HG03066 (cell line): ENCODE measurements around the gene RAB9B.
"Not testable (repeated sequence)": the region's sequence is repeated elsewhere in the genome, so short reads cannot be mapped to it uniquely, and the experiment has no call there.

Experiments used
- ATAC-seq: cut with Tn5 transposase; IDR thresholded peaks from one replicate; pipeline ENCODE4 v1.9.1; 2021; ENCODE audit warnings: low read depth; ENCODE audit not compliant: unreplicated experiment

The RAB9B gene, protein sequence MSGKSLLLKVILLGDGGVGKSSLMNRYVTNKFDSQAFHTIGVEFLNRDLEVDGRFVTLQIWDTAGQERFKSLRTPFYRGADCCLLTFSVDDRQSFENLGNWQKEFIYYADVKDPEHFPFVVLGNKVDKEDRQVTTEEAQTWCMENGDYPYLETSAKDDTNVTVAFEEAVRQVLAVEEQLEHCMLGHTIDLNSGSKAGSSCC

DNA sequence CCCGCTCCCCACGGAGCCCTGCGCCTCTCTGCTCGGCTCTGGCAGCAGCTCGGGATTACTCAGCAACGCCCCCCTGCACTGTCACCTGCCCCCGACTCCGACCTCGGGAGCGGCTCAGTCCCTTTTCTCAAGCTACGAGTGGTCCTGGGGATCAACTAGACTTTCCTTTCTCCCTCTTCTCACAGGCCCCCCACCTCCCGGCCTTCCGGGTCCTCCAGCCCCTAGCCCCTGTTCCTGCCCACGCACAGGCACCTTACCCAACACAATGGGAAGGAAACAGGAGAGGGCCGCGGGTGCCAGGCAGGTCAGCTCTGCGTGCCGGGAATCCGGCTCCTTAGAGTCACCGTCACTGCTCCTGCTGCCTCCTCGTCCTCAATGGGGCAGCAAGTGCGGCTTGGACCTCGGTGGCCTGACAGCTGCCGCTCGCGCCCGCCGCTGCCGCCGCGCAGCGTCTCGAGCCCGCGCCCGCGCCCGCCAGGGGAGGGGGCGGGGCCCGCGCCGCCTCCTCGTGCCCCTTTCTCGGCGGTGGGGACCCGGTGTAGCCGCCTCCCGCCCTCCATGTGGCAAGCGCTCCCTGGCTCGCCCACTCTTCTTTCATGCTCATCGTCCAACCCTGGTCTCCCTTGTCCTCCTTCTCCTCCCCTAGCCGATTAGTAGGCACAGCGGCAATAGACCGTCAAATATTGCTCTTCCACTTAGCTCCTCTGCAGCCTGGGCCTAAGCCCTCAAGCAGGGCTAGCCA, at the start of gene RAB9B:
TSS of gene RAB9B (minus strand) at position 455 of the 742 bp plus-strand sequence. CDS start 6,473 bp downstream, outside the sequence.
- ATAC-seq = peak; percentile 95

DNA sequence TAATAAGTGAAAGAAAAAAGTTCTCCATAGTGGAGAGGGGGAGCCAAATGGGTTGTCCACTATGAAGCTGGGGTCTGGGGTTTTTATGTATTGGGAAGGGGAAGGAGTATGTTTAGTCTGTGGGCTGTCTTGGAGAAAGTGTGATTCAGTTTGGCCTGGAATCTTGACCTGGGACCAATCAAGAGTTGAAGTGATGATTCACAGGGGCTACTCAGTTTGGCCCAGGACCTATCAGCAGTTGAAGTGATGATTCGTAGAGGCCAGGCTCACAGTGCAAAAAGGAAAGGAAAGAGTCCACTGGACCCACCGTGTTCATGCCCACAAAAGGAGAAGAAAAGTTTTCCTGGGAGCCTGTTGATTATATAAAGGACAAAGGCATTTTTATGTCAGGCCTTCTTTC, 47.3 kb upstream of the RAB9B start:
- ATAC-seq = no peak

DNA sequence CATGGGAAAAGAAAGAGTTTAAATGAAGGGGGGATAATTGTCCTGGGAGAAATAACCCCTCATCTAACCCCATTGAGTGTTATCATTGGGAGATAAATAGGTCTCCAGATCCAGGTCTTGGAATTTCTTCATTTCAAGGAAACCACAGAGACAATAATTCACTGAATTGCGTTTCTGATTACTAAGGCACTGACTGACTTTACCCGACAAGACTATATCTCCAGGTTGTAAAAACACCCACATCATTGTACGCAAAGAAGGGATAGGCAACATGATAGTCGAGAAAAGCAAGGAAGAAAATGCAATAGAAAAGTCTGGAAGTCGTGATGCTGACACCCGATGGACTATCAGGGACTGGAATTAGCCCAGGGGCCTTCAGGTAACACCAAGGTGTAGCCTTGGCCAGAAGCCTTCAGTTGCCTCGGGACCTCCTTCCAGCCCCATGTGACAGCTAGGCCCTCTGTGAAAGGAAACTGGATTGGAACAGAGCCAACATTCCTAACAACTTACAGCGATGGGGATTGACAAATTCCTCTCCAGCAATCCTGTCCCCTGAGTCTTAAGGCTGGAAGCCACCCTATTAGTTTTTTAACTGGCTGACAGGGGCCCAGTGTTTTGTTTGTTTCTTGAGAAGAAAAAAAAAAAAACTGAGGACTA, 46.5 kb upstream of the RAB9B start:
- ATAC-seq = no peak

DNA sequence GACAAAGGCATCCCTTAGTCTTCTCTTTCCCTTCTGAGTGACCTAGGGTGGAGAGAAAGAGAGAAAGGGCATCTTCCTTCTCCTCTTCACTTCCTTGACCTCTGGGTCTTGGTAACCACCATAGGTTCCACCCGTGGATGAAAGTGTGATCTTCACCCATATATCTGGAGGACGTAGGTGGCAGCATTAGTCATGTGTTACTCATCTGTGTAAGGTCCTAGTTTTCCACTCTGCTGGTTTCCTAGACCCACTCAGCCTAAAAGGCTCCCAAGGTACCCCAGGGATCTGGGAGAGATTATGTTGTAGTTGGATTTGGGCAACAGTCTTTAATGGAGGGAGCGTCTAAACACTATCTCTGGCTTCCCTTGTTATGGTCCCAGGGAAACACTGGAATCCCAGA, 45.5 kb upstream of the RAB9B start:
- ATAC-seq = no peak

DNA sequence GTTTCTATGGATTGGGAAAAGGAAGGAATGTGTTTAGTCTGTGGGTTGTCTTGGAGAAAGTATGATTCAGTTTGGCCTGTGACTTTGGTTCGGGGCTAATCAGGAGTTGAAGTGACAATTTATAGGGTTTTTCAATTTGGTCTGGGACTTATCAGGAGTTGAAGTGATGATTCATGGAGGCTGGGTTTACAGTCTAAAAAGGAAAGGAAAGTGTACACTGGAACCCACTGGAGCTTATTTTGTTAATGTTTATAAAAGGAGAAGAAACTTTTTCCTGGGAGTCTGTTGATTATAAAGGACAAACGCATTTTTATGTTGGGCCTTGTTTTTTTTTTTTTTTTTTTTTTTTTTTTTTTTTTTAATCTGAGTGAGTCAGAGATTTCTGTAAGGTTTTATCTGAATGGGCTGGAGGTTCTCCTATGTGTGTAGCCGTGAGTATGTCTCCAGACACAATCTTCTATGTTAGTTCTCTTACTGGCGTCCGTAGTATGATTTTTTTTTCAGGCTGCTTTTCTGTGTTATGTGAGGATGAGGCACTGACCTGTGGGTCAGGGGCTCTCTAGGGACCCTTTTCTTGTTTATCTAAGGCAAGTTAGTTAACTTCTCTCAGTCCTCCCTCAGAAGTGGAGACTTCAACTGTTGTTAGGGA, 33.0 kb upstream of the RAB9B start:
- ATAC-seq = no peak

DNA sequence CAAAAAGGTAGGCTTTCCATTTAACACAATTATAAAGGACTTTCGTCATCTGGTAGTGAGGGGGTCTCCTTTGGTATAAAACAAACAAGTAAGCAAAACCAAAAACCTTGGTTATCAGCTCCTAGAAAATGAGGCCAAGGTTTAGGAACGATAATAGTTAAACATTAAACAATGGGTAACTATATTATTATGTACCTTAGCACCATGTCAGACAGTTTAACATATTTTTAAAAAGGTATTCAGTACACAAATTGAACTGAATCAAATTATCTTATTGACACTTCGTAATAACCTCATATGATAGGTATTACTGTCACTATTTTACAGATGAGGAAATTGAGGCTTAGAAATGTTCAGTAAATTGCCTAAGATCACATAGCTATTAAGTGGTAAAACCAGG, 32.1 kb upstream of the RAB9B start:
- no peak for ATAC-seq

DNA sequence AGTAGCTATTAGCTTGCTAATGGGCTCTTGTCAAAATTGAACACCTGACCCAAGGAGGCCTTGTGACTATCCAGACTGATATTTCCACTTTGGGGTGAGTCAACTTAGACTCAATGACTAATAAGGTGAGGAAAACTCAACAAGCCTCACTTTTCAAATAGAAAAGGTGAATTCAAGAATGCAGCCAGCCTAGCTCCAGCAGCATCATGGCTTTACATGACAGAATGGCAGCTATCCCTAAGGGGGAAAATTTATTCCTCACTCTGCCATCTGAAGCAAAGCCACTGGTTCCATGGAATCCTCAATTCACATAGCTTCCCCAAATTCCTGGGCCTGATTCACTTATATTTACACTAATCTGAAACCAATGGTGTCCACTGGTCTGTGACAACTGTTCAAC, 29.1 kb upstream of the RAB9B start:
- no peak for ATAC-seq

DNA sequence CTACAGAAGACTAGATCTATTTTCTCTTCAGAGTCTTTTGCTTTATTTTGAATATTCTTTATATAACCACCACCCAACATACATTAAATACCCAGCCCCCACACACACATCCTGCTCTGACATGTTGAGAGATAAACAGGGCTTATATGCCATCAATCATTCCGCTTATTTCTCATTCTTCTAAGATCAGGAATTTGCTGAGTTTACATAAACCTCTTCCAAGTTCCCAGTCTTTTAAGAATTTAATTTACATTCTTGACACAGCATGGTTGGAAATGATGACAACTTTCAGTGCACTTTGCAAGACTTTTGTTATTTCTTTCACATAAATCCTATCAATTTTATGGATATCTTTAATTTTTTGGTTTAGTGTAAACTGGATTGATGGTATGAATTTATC, 17.5 kb upstream of the RAB9B start:
- ATAC-seq = no peak

DNA sequence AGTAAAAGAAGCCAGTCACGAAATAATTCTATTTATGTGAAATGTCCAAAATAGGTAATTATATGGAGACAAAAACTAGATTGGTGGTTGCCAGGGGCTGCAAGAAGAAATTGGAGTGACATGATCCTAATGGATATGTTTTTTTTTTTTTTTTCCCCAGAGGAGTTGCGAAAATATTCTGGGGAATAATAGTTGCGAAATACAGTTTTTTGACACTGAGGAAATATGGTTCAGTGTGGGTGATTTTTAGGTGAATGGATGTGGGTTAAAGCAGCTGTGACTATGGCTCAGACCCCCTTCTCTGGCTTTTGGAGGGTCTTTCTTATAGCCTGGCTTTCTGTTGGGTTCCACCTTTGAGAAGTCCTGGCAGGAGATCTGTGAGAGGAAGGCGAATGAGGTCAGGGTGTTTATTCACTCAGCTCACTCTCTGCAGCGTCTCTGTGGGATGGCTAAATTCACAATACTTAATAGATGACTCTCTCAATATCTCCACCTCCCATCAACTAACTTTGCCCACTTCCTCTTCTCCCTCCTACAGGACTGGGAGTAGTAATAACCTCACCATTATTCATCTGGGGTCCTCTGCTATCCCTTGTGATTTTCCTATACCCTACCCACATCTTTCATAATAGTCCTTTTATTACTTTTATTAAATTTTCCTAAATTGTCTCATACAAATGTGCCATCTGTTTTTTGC, 15.3 kb upstream of the RAB9B start:
- ATAC-seq = no peak

DNA sequence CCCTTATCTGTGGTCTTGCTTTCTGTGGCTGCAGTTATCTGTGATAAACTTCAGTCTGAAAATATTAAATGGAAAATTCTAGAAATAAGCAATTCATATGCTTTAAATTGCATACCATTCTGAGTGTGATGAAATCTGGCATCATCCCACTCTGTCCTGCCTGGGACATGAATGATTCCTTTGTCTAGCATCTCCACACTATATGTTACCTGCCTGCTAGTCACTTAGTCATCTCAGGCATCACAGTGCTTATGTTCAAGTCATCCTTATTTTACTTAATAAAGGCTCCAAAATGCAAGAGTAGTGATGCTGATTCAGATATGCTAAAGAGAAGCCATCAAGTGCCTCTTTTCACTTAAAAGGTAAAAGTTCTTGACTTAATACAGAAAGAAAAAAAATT, 14.3 kb upstream of the RAB9B start:
- no peak for ATAC-seq

DNA sequence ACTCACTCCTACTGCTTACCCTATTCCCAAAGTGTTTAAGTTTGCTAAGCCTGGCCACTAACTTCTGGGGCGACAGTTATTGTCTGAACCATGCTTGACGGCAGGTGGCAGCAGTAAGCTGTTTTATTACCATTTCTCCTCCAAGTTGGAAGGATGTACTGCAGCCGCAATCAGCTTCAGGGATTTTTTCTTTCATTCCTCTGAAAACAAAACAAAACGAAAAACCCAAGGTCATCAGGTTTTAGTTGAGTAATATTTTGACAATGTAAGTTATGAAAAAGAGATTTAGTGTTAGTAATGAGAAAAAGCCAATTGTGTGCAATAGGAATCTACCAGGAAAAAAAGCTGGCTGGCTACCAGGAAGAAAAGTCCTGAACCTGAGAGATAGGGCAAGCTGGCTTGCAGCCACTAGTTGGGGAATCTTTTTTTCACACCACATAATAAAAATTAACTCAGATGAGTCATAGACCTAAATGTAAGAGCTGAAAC, 13.2 kb upstream of the RAB9B start:
- peak; percentile 96 for ATAC-seq

DNA sequence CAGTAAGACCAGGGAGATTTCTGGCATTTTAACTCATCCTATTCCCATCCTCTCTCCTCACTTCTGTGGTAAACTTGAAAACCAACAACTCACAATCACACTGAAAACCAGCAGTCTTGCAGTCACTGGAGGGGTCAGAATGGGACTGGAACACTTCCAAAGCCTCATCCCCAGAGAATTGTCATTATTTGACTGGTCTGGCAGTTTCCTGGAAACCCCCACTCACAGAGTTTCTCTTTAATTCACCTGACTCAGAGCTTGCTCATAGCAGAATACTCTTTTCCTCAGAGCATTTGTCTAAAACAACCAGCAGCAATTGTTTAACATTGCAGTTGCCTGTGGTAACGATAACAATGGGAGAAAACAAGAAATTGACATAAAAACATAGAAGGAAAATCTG, 7.3 kb upstream of the RAB9B start:
- no peak for ATAC-seq

DNA sequence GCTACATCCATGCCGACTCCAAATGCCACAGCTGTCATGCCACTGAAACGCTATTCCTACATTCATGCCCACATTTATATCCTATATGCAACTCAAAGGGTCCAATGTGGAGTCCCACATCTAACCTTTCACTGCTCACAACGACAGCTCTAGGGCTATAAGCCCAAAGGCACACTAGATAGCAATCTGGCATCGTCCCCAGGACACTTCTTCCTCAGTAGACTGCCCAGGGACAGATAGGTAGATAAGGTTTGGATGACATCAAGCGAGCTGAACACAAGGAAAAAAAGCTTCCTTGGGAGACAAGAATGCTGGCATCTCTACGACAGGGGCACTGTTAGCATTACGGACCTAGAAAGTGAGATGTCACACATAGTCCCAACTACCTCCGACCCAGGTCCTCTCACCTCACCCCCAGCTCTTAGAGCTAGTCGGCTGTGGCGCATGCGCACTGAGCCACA, 685 bp downstream of the RAB9B start:
- no peak for ATAC-seq

DNA sequence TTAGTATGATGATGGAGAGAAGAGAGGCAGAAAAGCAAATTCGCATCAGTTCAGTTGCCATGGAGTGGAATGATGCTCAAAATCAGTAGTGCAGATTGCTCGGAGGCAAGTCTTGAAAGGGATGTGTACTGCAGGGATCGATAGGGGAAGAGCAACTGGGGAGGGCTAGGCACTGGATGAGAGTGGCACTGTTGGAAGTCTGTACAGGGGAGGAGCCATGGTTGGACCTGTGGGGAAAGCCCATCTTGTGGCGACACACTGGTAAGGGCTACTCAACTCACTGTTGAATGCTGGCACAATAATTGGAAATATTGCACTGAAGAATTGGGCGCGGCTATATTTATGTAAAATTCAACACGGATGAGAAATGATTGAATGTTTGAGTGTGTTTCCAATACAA, 1.2 kb downstream of the RAB9B start:
- ATAC-seq = no peak

DNA sequence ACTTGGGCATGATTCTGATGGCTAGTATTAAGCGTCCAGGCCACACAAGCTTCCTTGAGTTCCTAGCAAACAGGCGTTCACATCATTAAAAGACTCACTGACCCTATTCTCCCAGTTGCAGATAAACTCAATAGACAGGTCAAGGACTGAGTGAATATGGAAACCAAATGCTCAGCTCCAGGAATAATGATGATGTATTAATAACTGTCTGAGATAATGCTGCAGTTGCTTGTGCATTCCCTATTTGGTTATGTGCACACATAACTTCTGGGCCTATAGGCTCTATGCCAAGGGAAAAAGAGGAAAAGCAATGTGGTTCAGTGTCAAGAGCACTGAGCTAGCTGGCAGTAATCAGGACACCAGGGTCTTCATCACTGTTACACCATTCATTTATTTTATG, 3.5 kb downstream of the RAB9B start:
- no peak for ATAC-seq

DNA sequence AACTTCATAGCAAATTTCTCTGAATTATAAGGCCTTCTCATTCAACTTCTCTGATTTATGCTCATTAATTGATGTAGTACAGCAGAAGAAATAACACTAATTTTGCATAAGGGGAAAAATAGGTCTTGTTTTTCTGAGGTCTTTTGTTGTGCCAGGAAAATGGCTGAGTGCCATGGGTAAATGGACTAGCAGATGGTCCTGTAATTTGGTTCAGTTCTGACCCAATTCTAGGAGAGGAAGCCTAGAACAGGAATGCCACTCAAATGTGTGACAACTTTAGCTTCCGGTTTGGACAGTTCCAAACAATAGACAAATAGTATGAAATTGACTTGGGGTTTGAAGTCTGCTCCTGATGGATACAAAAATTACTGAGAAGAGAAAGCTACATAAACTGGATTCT, 6.2 kb downstream of the RAB9B start:
- ATAC-seq = no peak

DNA sequence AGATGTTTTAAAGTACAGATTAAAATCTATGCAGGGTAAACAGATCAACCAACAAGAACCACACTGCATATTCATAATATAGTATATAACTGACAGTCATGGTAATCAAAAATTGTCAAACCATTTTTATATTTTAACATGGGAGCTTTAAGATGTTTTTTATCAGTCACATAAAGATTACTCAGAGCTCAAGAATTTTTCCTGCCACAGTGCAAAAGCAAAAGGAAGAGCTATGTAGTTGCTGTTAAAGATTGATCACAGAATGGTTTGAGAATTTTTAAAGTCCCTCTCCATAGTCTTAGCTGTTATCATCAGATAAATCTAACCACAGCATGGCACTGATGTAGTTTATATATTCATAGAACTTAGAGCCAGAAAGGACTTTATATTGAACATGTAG, 8.5 kb downstream of the RAB9B start:
- ATAC-seq = no peak

DNA sequence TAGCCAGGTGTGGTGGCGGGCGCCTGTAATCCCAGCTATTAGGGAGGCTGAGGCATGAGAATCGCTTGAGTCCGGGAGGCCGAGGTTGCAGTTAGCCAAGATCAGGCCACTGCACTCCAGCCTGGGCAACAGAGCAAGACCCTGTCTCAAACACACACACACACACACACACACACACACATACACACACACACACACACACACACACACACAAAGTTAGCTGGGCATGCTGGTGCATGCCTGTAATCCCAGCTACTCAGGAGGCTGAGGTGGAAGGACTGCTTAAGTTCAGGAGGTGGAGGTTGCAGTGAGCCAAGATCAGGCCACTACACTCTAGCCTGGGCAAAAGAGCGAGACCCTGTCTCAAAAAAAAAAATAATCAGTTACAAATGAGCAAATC, 11.3 kb downstream of the RAB9B start:
- not testable (repeated sequence) for ATAC-seq

DNA sequence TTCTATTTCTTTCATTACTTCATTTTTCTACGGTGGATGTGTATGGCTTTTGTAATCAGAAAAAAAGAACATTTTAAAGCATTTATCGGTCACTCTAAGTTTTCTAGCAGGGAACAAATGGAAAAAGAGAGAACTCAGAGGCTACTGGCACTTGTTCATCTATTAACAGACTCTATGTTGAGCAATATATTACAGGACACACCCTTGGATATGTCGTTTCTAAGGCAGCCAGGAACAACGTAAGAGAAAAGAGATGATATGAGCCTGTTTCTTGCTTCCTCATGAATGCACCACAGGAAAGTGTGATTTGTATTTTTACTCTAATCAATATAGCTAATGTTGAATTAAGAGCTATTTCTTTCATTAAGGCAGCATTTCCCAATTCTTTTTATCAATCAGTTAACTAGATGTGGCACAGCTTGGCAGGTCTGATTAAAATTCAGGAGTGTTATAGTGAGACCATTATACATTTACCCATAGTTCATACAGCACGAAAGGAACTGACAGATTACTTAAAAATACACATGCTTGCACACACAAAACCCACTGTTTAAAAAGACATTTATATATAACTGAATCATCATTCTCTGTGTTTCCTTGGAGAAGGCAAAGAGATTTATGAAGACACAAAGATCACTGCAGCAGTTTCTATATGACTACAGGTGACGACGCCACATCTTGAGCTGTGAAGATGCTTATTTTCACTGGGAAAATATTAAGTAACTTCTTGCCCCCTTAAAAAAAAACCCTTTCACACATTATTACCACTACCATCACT, 13.0 kb downstream of the RAB9B start:
- no peak for ATAC-seq

DNA sequence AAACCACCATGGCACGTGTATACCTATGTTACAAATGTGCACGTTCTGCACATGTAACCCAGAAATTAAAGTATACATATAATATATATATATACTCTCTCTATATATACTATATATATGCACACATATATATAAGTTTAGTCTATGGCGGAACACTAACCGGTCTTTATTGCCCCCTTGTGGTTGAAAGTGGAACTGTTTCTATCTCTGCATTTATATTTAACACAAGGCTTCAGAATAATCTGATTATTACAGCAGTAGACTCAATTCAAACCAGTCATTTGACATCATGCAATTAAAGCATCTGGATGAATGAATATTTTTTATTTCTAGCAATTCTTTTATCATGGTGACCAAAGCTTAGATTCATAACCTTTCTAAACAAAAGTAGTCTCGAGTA, 14.6 kb downstream of the RAB9B start:
- no peak for ATAC-seq
